Purkinje cell (primary cell): ENCODE results near the gene BLTP3B. TPM values are rescaled to one million over a fixed set of nuclear protein-coding genes. Genes with fewer than 3 reads are reported as not detected.

Experiments used
- polyA plus RNA-seq: library from polyadenylated mRNA; unstranded; fragments of >200 nt; fragmentation: Nextera tagmentation; gene quantifications from 2 replicates; pipeline ENCODE4 v1.2.1, GENCODE V29; 2014

The BLTP3B gene
- polyA plus RNA-seq: 33.7 and 41.7 TPM in 2 replicates

GRCh38 chr12:100142851-100143559 lies at the start of gene BLTP3B:
Gene BLTP3B, minus strand, starts transcription at chr12:100142874. Its CDS starts 239 bp downstream, at chr12:100142635.

Other genes starting within 250 kb of the BLTP3B start
- 104 and 116 TPM in 2 replicates for gene ANKS1B, start 157.9 kb downstream of the BLTP3B start, polyA plus RNA-seq
- gene ACTR6, start 57.9 kb upstream of the BLTP3B start, polyA plus RNA-seq: 168 and 186 TPM in 2 replicates
- gene DEPDC4, start 124.2 kb upstream of the BLTP3B start, polyA plus RNA-seq: 1.1 and 11.4 TPM in 2 replicates
- 19.1 and 27.0 TPM in 2 replicates for gene SCYL2, start 124.3 kb upstream of the BLTP3B start, polyA plus RNA-seq
- 0.48 TPM in 1 of 2 replicates, not detected in the other for gene SLC17A8, start 214.2 kb upstream of the BLTP3B start, polyA plus RNA-seq